ENCODE data around the gene NEUROD6.

NEUROD6 gene

GRCh38 chr7:31304446-31304845 is 36.1 kb downstream of the NEUROD6 start:
- Histone ChIP-seq H3K4me1 (ENCODE audit: low read depth, poor library complexity, severe bottlenecking) (no peaks in the 10 kb centered on the region), H3K79me2 (ENCODE audit: insufficient read depth, low read depth) (no peaks in the 10 kb centered on the region), H3K36me3 (ENCODE audit: insufficient read depth) (no peaks in the 10 kb centered on the region), H4K20me1 (ENCODE audit: insufficient read depth) (no peaks in the 10 kb centered on the region), H2AFZ (ENCODE audit: low read depth) (no peak overlapping the region), H3K9ac (no peak overlapping the region), H3K27ac (no peak overlapping the region), H3K27me3 (ENCODE audit: insufficient read depth, low read depth) (no peaks in the 10 kb centered on the region), H3K4me2 (no peak overlapping the region), H3K4me3 (IDR thresholded peaks at IDR 0.05; ENCODE audit: insufficient read depth, low read depth, low read length) (no peak overlapping the region)
- TF ChIP-seq CTCF (conservative IDR thresholded peaks at IDR 0.05; ENCODE audit: low read depth, low read length), result no peak

DNA sequence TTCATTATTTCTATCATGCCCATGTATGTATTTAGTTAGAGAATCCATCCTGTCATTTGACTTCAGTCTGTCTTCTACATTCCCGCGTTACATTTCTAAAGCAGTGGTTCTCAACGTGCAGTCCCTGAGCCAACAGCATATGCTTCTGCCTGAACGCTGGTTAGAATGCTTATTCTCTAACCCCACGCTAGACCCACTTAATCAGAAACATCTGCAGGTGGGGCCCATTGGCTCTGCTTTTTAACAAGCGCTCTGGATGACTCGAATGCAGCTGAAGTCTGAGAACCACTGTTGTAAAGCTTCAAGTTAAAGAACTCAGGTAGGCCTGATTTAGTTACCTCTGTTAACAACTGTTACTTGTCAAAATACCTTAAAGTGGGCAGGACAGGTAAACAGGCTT is 38.2 kb downstream of the NEUROD6 start:
- H4K20me1 ChIP-seq (ENCODE audit: insufficient read depth), result no peaks in the 10 kb centered on the region

GRCh38 chr7:31299336-31299735 is 41.2 kb downstream of the NEUROD6 start:
- Histone ChIP-seq H3K4me2 (no peak overlapping the region), H3K36me3 (ENCODE audit: insufficient read depth) (no peaks in the 10 kb centered on the region), H4K20me1 (ENCODE audit: insufficient read depth) (no peaks in the 10 kb centered on the region), H3K4me3 (IDR thresholded peaks at IDR 0.05; ENCODE audit: insufficient read depth, low read depth, low read length) (no peak overlapping the region), H2AFZ (ENCODE audit: low read depth) (no peak overlapping the region), H3K27ac (no peak overlapping the region), H3K79me2 (ENCODE audit: insufficient read depth, low read depth) (no peaks in the 10 kb centered on the region), H3K9ac (no peak overlapping the region), H3K4me1 (ENCODE audit: low read depth, poor library complexity, severe bottlenecking) (no peaks in the 10 kb centered on the region), H3K27me3 (ENCODE audit: insufficient read depth, low read depth) (no peaks in the 10 kb centered on the region)
- TF ChIP-seq CTCF (conservative IDR thresholded peaks at IDR 0.05; ENCODE audit: low read depth, low read length), result no peak

More for the DNA sequence above, 38.2 kb downstream of the NEUROD6 start:
- Histone ChIP-seq H3K36me3 (ENCODE audit: insufficient read depth) (no peaks in the 10 kb centered on the region), H3K79me2 (ENCODE audit: insufficient read depth, low read depth) (no peaks in the 10 kb centered on the region), H3K4me3 (IDR thresholded peaks at IDR 0.05; ENCODE audit: insufficient read depth, low read depth, low read length) (no peak overlapping the region), H2AFZ (ENCODE audit: low read depth) (no peak overlapping the region), H3K4me1 (ENCODE audit: low read depth, poor library complexity, severe bottlenecking) (no peaks in the 10 kb centered on the region), H3K27me3 (ENCODE audit: insufficient read depth, low read depth) (no peaks in the 10 kb centered on the region), H3K9ac (no peak overlapping the region), H3K4me2 (no peak overlapping the region), H3K27ac (no peak overlapping the region)
- no peak for TF ChIP-seq CTCF (conservative IDR thresholded peaks at IDR 0.05; ENCODE audit: low read depth, low read length)

- no peaks in the 10 kb centered on the region for H3K79me2 ChIP-seq (ENCODE audit: insufficient read depth, low read depth)
- H4K20me1 ChIP-seq (ENCODE audit: insufficient read depth), result no peaks in the 10 kb centered on the region
- no peak overlapping the region for H3K4me3 ChIP-seq (IDR thresholded peaks at IDR 0.05; ENCODE audit: insufficient read depth, low read depth, low read length)
- H3K36me3 ChIP-seq (ENCODE audit: insufficient read depth), result no peaks in the 10 kb centered on the region
- H3K4me2 ChIP-seq, result no peak overlapping the region
- no peaks in the 10 kb centered on the region for H3K4me1 ChIP-seq (ENCODE audit: low read depth, poor library complexity, severe bottlenecking)
- H3K9ac ChIP-seq, result no peak overlapping the region
- H3K27me3 ChIP-seq (ENCODE audit: insufficient read depth, low read depth), result no peaks in the 10 kb centered on the region
- no peak overlapping the region for H3K27ac ChIP-seq
- no peak for TF ChIP-seq CTCF (conservative IDR thresholded peaks at IDR 0.05; ENCODE audit: low read depth, low read length)
- H2AFZ ChIP-seq (ENCODE audit: low read depth), result no peak overlapping the region
These were observed 49.9 kb downstream of the NEUROD6 start for GRCh38 chr7:31290601-31291000.
